H1 (cell line): ENCODE results near the gene VMP1. TPM values are rescaled to one million over a fixed set of nuclear protein-coding genes. Genes with fewer than 3 reads are reported as not detected.

Experiments
- BRCA1 ChIP-seq: IDR thresholded peaks from 2 replicates; pipeline ENCODE4 v1.6.1; 2012; ENCODE audit warnings: low read depth, low read length, improper control_type of control experiment
- CTBP2 ChIP-seq: IDR thresholded peaks from 2 replicates; pipeline ENCODE4 v1.7.0; 2011; ENCODE audit warnings: borderline replicate concordance, mild to moderate bottlenecking, moderate library complexity, mixed read lengths, low read length; ENCODE audit not compliant: insufficient read depth, insufficient read length
- GABPA ChIP-seq: IDR thresholded peaks from 2 replicates; pipeline ENCODE4 v1.6.1; 2011; ENCODE audit warnings: mild to moderate bottlenecking, low read length, moderate library complexity, borderline replicate concordance; ENCODE audit not compliant: insufficient read depth
- polyA plus RNA-seq, 7 experiments: library from polyadenylated mRNA; depleted of rRNA in 3 of 7; stranded (reverse) in 5 of 7; unstranded in 2 of 7; fragments of >200 nt in 5 of 7; fragments of 200-250 nt in 2 of 7; gene quantifications; 1 replicate in 5 of 7; 2 replicates in 1 of 7; 4 replicates in 1 of 7; pipeline versions ENCODE4 v1.2.1 to v1.2.3, GENCODE V29; 2011 to 2013; ENCODE audit warnings: missing spikeins in 2 of 7, mixed read lengths in 2 of 7
- total RNA-seq: library from RNA; stranded (reverse); fragmentation: NEBNext Ultra II Directional; extraction: Animal tissue kit (Norgen Biotek cat#: 25700); gene quantifications from 2 replicates; pipeline ENCODE4 v1.2.1, GENCODE V29; 2021

Gene VMP1
- total and polyA plus RNA-seq, 2 of the 8 experiments (the other 6 are each of a cell fraction or from before 2014, with no cell fraction given), result 45.0 to 92.7 TPM

DNA sequence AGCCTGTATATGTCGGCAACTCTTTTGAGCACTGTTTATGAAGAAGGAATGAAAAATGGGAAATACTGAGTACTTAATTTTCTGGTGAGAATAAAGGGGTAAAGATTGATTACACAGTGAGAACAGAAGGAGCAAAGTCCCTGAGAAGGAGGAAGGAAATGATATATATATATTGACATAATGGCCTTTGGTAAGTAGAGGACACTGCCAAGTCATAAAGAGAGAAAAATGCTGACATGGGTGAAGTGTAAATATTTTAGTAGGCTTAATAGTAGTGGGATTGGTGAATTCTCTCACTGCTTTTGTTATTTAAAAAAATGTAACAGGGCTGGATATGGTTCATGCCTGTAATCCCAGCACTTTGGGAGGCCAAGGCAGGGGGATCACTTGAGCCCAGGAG is 16.2 kb downstream of the VMP1 start (continued):
- TF ChIP-seq BRCA1, result no peak
- no peak for TF ChIP-seq GABPA
- TF ChIP-seq CTBP2, result no peak
- TF ChIP-seq, all 59 proteins: peak for 0
